Esophagus squamous epithelium (tissue), 5 donors: Measurements from ENCODE around the gene SLC45A2. TPM values are rescaled to one million over a fixed set of nuclear protein-coding genes. Genes with fewer than 3 reads are reported as not detected.

Experiments used
- DNase-seq: peaks from one replicate; lab custom pipeline; 2025; lab: John Stamatoyannopoulos, UW
- H3K27ac ChIP-seq, 4 donors: fragments of 200-600 bp; sonication (generic); one replicate each; pipeline ENCODE4 v1.5.1; 2016 to 2019; ENCODE audit warnings: mild to moderate bottlenecking in 1 of 4
- H3K27me3 ChIP-seq, 4 donors: fragments of 200-600 bp; sonication (generic); 1 replicate in 3 of 4; 2 replicates in 1 of 4; pipeline versions ENCODE4 v1.5.1 to v1.6.0; 2017 to 2021; ENCODE audit warnings: antibody characterized with exemption in 1 of 4
- H3K36me3 ChIP-seq, 3 donors: fragments of 200-600 bp; sonication (generic); one replicate each; pipeline ENCODE4 v1.5.1; 2016 to 2019
- H3K4me1 ChIP-seq, 3 donors: fragments of 200-600 bp; sonication (generic); one replicate each; pipeline ENCODE4 v1.5.1; 2017 to 2019
- H3K4me3 ChIP-seq, 4 donors: fragments of 200-600 bp; sonication (generic); 1 replicate in 3 of 4; 2 replicates in 1 of 4; pipeline ENCODE4 v1.5.1; 2016 to 2019; ENCODE audit warnings: mild to moderate bottlenecking in 2 of 4, moderate library complexity in 1 of 4
- H3K9me3 ChIP-seq, 3 donors: fragments of 200-600 bp; sonication (generic); one replicate each; pipeline ENCODE4 v1.5.1; 2016 to 2019
- POLR2A ChIP-seq, 4 donors: fragments of 450-650 bp; IDR thresholded peaks; one replicate each; pipeline ENCODE4 v1.6.1; 2017; ENCODE audit warnings: antibody characterized with exemption in 4 of 4, mild to moderate bottlenecking in 4 of 4, moderate library complexity in 3 of 4
- WGBS, 2 donors: methylation state at CpG; one replicate each; pipeline ENCODE4 v1.1.5; 2018; 5-methylcytosine and 5-hydroxymethylcytosine counted together
- intact Hi-C: fragments of 100-400 bp; cut with DNase I; formaldehyde crosslinking; loops from one replicate; pipeline ENCODE4 v1.15.0; 2022
- total RNA-seq, 4 donors: library from RNA; depleted of rRNA; stranded (reverse); fragments of >200 nt; gene quantifications; one replicate each; pipeline ENCODE4 v1.1.0, GENCODE V29; 2016
- TF ChIP-seq, protein P1 (sequence below), 6 experiments: fragments of 450-650 bp in 4 of 6; fragments of 200-600 bp in 2 of 6; sonication (generic) in 2 of 6; IDR thresholded peaks; one replicate each; pipeline ENCODE4 v1.5.1; 2016 to 2019; ENCODE audit warnings: antibody characterized with exemption in 6 of 6, mild to moderate bottlenecking in 4 of 6, moderate library complexity in 4 of 6
- donor health status: DM: yes; HTN: yes; CAD: no.

The SLC45A2 gene
- total RNA-seq, 4 donors from 2014 or later: 0.19 TPM; not detected in 3

DNA sequence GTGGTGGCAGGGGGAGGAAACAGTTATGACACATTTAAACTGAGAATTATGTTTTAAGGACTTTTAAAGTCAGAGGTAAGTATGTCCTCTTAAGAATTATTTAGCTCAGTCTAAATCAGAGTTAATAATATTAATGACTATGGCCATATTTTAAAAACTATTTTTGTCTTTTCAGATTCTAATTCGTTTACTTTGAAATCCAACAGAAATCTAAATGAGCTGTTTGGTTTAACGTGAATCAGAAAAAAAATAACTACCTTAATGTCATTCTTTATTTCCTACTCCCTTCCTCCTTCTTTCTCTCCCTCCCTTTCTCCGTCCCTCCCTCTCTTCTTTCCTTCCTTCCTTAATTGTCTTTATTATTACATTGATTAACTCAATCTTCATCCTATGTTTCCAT lies 43.9 kb upstream of the SLC45A2 start:
- WGBS, 2 donors: 78 to 85% methylated on average over 3 of the region's 3 CpGs
- Histone ChIP-seq H3K4me1 (no peaks in the 10 kb centered on the region), H3K27ac (no peak overlapping the region), H3K9me3 (no peaks in the 10 kb centered on the region), H3K36me3 (peaks cover 0 to 19% (median 0%) of the 10 kb centered on the region in 3 donors), H3K4me3 (no peak overlapping the region), H3K27me3 (no peaks in the 10 kb centered on the region)
- no peak for TF ChIP-seq POLR2A (IDR thresholded peaks at IDR 0.05)
- TF ChIP-seq, protein P1, sequence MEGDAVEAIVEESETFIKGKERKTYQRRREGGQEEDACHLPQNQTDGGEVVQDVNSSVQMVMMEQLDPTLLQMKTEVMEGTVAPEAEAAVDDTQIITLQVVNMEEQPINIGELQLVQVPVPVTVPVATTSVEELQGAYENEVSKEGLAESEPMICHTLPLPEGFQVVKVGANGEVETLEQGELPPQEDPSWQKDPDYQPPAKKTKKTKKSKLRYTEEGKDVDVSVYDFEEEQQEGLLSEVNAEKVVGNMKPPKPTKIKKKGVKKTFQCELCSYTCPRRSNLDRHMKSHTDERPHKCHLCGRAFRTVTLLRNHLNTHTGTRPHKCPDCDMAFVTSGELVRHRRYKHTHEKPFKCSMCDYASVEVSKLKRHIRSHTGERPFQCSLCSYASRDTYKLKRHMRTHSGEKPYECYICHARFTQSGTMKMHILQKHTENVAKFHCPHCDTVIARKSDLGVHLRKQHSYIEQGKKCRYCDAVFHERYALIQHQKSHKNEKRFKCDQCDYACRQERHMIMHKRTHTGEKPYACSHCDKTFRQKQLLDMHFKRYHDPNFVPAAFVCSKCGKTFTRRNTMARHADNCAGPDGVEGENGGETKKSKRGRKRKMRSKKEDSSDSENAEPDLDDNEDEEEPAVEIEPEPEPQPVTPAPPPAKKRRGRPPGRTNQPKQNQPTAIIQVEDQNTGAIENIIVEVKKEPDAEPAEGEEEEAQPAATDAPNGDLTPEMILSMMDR (IDR thresholded peaks at IDR 0.05): no peak
- intact Hi-C loops: no loop called here
- DNase-seq: no peak

DNA sequence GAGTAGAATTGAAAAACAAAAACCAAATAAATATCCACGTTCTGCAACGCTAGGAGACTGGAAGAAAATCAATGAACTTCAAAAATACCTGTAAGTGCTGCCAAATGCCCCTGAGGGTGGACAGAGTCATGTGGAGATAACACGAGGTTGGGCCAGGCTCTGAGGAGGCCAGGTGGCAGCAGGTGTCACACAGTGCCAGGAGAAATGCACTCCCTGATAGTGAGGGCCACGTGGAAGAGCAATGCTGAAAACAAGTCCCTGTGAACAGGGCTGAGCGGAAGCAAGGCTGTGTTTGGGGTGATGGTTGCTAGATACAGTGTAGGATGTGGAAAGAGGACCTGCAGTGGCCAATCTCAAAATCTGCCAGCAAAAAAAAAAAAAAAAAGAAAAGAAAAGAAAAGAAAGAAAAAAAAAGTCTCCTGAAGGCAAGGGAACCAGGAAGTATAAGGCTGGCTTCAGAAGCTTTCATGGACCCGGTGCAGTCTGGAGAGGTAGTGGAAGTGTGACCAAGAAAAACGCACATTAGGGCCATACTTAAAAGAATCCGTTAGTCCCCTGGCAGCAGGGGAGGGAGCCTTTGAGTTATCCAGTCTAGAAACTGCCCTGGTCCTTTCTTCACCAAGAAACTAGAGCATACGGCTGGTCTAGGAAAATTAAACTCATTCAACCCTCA lies 41.7 kb upstream of the SLC45A2 start:
- Histone ChIP-seq H3K27me3 (no peaks in the 10 kb centered on the region), H3K36me3 (peaks cover 0 to 17% (median 0%) of the 10 kb centered on the region in 3 donors), H3K27ac (no peak overlapping the region), H3K4me3 (no peak overlapping the region), H3K4me1 (no peaks in the 10 kb centered on the region), H3K9me3 (no peaks in the 10 kb centered on the region)
- TF ChIP-seq POLR2A (IDR thresholded peaks at IDR 0.05): no peak
- TF ChIP-seq, protein P1 (IDR thresholded peaks at IDR 0.05): no peak
- no peak for DNase-seq
- intact Hi-C loops: no loop called here
- WGBS, 2 donors: 74 to 76% methylated on average over 9 of the region's 9 CpGs

DNA sequence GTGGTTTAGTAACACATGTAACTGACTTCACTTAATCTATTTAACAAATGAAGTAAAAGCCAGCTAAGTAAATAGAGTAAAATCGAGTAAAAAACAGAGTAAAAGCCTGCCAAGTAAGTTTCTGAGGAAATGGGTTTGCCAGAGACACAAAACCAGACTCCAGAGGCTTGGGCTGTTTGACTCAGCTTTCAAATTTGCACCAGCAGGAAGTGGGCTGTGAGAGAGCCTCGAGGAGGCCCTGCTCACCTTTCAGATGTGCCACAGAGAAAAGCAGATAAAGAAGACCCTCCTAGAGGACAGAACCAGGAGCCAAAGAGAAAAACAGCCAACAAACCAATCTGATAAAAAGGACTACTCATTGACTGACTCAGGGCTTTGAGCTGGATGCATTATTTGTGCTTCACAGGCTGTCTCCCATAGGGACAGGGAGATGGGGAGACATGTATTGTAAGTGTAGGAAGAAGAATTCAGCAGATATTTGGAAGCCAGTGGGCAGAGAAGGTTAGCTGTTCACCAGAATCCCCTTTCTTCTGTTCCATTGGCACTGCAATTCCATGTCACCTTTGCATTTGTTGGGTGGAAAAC lies 37.7 kb upstream of the SLC45A2 start:
- Histone ChIP-seq H3K4me3 (no peak overlapping the region), H3K27ac (no peak overlapping the region), H3K36me3 (peaks cover 0 to 22% (median 0%) of the 10 kb centered on the region in 3 donors), H3K4me1 (no peaks in the 10 kb centered on the region), H3K9me3 (no peaks in the 10 kb centered on the region), H3K27me3 (no peaks in the 10 kb centered on the region)
- no peak for TF ChIP-seq POLR2A (IDR thresholded peaks at IDR 0.05)
- TF ChIP-seq, protein P1 (IDR thresholded peaks at IDR 0.05): no peak
- no peak for DNase-seq
- intact Hi-C loops: no loop called here
- 8 to 14% methylated on average over 2 of the region's 2 CpGs for WGBS, 2 donors

DNA sequence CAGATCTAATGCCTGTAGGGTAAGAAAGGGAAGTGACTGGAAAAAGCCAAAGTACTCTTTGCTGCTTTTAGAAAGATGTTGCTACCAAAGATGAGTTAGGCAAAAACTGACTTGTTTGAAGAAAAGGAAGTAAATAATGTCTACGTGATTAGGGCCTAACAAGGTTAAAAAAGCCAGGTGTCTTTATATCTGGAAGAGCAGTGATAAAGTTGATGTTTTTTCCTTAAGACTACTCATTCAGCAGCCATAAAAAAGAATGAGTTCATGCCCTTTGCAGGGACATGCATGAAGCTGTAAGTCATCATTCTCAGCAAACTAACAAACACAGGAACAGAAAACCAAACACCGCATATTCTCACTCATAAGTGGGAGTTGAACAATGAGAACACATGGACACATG lies 36.8 kb upstream of the SLC45A2 start:
- H3K27ac ChIP-seq: no peak overlapping the region
- intact Hi-C loops: no loop called here
- TF ChIP-seq, protein P1 (IDR thresholded peaks at IDR 0.05): no peak
- TF ChIP-seq POLR2A (IDR thresholded peaks at IDR 0.05): no peak
- no peaks in the 10 kb centered on the region for H3K9me3 ChIP-seq
- no peaks in the 10 kb centered on the region for H3K27me3 ChIP-seq
- H3K4me1 ChIP-seq: no peaks in the 10 kb centered on the region
- DNase-seq: no peak
- peaks cover 0 to 22% (median 0%) of the 10 kb centered on the region in 3 donors for H3K36me3 ChIP-seq
- no peak overlapping the region for H3K4me3 ChIP-seq
- 74 to 78% methylated on average over 2 of the region's 2 CpGs for WGBS, 2 donors

DNA sequence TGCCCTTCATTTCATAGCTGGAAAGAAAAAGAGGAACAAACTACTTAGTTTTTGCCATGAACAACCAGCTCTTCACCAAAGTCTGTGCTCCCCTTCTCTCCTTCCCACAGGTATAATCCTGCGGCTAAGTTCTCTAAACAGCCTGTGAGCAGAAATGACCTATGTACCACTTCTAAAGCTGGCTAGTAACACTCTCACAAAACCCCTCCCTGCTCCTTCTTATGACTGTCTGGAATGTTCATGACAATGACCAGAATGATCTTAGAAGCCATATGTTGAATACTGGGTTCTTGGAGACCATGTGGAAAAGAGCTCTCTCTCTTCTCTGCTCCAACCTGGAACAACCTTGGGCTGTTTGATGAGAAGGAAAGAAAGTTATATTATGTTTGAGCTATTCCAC lies 36.2 kb upstream of the SLC45A2 start:
- intact Hi-C loops: no loop called here
- H3K4me1 ChIP-seq: no peaks in the 10 kb centered on the region
- WGBS, 2 donors: 100% methylated on average over 1 of the region's 1 CpG
- H3K36me3 ChIP-seq: peaks cover 0 to 22% (median 0%) of the 10 kb centered on the region in 3 donors
- no peak overlapping the region for H3K27ac ChIP-seq
- no peaks in the 10 kb centered on the region for H3K9me3 ChIP-seq
- H3K27me3 ChIP-seq: no peaks in the 10 kb centered on the region
- TF ChIP-seq POLR2A (IDR thresholded peaks at IDR 0.05): no peak
- TF ChIP-seq, protein P1 (IDR thresholded peaks at IDR 0.05): no peak
- H3K4me3 ChIP-seq: no peak overlapping the region
- DNase-seq: no peak
